Stomach smooth muscle (tissue), 2 donors: ENCODE measurements around the gene C19orf44.
"Not testable (repeated sequence)": the region's sequence is repeated elsewhere in the genome, so short reads cannot be mapped to it uniquely, and the experiment has no call there.

Experiments
- H3K27ac ChIP-seq: one replicate; pipeline ENCODE4 v1.7.0; 2013; ENCODE audit warnings: mild to moderate bottlenecking, low read length, inconsistent platforms
- H3K27me3 ChIP-seq, 2 donors: one replicate each; pipeline ENCODE4 v1.7.0; 2013; ENCODE audit warnings: low read length in 2 of 2; ENCODE audit not compliant: insufficient read depth in 2 of 2, control insufficient read depth in 1 of 2
- H3K36me3 ChIP-seq, 2 donors: one replicate each; pipeline ENCODE4 v1.7.0; 2013; ENCODE audit warnings: low read length in 2 of 2; ENCODE audit not compliant: control insufficient read depth in 2 of 2, insufficient read depth in 2 of 2
- H3K4me1 ChIP-seq: one replicate; pipeline ENCODE4 v1.7.0; 2013; ENCODE audit warnings: low read length; ENCODE audit not compliant: control insufficient read depth, insufficient read depth
- H3K4me3 ChIP-seq, 2 donors: one replicate each; pipeline ENCODE4 v1.7.0; 2013; ENCODE audit warnings: low read length in 2 of 2
- H3K9ac ChIP-seq, 2 donors: one replicate each; pipeline ENCODE4 v1.7.0; 2013; ENCODE audit warnings: low read length in 2 of 2, mild to moderate bottlenecking in 1 of 2
- H3K9me3 ChIP-seq, 2 donors: one replicate each; pipeline ENCODE4 v1.7.0; 2013; ENCODE audit warnings: low read length in 2 of 2; ENCODE audit not compliant: control insufficient read depth in 2 of 2
- donor health status: healthy.
- donor health status: Pancreatic carcinoma.

The C19orf44 gene

GRCh38 chr19:16495982-16496612, at the start of gene C19orf44, which contains the start of gene CALR3:
Gene C19orf44 (plus strand): TSS chr19:16496394. CDS start chr19:16500793, 4,399 bp downstream.
Gene CALR3 (minus strand): TSS chr19:16496167. CDS start chr19:16496129, 38 bp downstream.
- Histone ChIP-seq H3K4me1 (peaks cover 11% of the 10 kb centered on the region), H3K27ac (peak within 1 kb of the TSS; percentile 55)

GRCh38 chr19:16446724-16447368, 49.3 kb upstream of the C19orf44 start:
- peaks cover 0 to 2% of the 10 kb centered on the region in 2 donors for H3K36me3 ChIP-seq
- no peak overlapping the region for H3K9ac ChIP-seq
- no peak overlapping the region for H3K27ac ChIP-seq
- H3K4me1 ChIP-seq = peaks cover 32% of the 10 kb centered on the region
- no peaks in the 10 kb centered on the region for H3K9me3 ChIP-seq
- no peak overlapping the region for H3K4me3 ChIP-seq
- H3K27me3 ChIP-seq = no peaks in the 10 kb centered on the region

More at GRCh38 chr19:16495982-16496612, at the start of gene C19orf44, which contains the start of gene CALR3:
- no peaks in the 10 kb centered on the region for H3K9me3 ChIP-seq
- H3K27me3 ChIP-seq = no peaks in the 10 kb centered on the region
- peak within 1 kb of the TSS; percentile 89 to 93 for H3K4me3 ChIP-seq
- peak within 1 kb of the TSS; percentile 66 to 75 for H3K9ac ChIP-seq
- H3K36me3 ChIP-seq = peaks cover 0 to 5% of the 10 kb centered on the region in 2 donors

- H3K9me3 ChIP-seq, H3K36me3 ChIP-seq, H3K9ac ChIP-seq, H3K27ac ChIP-seq, H3K4me3 ChIP-seq, H3K27me3 ChIP-seq: not testable (repeated sequence)
- H3K4me1 ChIP-seq = peaks cover 20% of the 10 kb centered on the region
Observed at GRCh38 chr19:16448872-16449271, 47.3 kb upstream of the C19orf44 start.

- no peaks in the 10 kb centered on the region for H3K9me3 ChIP-seq
- H3K36me3 ChIP-seq = peaks cover 0 to 2% of the 10 kb centered on the region in 2 donors
- no peak overlapping the region for H3K27ac ChIP-seq
- H3K27me3 ChIP-seq = no peaks in the 10 kb centered on the region
- no peak overlapping the region for H3K9ac ChIP-seq
- peaks cover 23% of the 10 kb centered on the region for H3K4me1 ChIP-seq
- no peak overlapping the region for H3K4me3 ChIP-seq
Observed at GRCh38 chr19:16449330-16449961, 46.7 kb upstream of the C19orf44 start.

GRCh38 chr19:16452325-16452724, 43.9 kb upstream of the C19orf44 start:
- Histone ChIP-seq H3K9ac (no peak overlapping the region), H3K27ac (no peak overlapping the region), H3K36me3 (peaks cover 0 to 2% of the 10 kb centered on the region in 2 donors), H3K9me3 (no peaks in the 10 kb centered on the region), H3K27me3 (no peaks in the 10 kb centered on the region), H3K4me3 (no peak overlapping the region), H3K4me1 (peaks cover 21% of the 10 kb centered on the region)

GRCh38 chr19:16454351-16454918, 41.8 kb upstream of the C19orf44 start:
- Histone ChIP-seq H3K9me3 (no peaks in the 10 kb centered on the region), H3K9ac (peak overlapping the region in 1 of 2 donors; percentile 26), H3K27ac (no peak overlapping the region), H3K27me3 (no peaks in the 10 kb centered on the region), H3K4me3 (no peak overlapping the region), H3K36me3 (no peaks in the 10 kb centered on the region), H3K4me1 (peaks cover 37% of the 10 kb centered on the region)

- no peaks in the 10 kb centered on the region for H3K36me3 ChIP-seq
- H3K9me3 ChIP-seq = no peaks in the 10 kb centered on the region
- H3K27ac ChIP-seq = no peak overlapping the region
- H3K4me1 ChIP-seq = peaks cover 37% of the 10 kb centered on the region
- H3K27me3 ChIP-seq = no peaks in the 10 kb centered on the region
- no peak overlapping the region for H3K9ac ChIP-seq
- H3K4me3 ChIP-seq = no peak overlapping the region
Observed at GRCh38 chr19:16455489-16455888, 40.7 kb upstream of the C19orf44 start.

- no peaks in the 10 kb centered on the region for H3K9me3 ChIP-seq
- no peaks in the 10 kb centered on the region for H3K36me3 ChIP-seq
- H3K27me3 ChIP-seq = no peaks in the 10 kb centered on the region
- H3K27ac ChIP-seq = peak overlapping the region; percentile 37
- peak overlapping the region in 1 of 2 donors; percentile 21 for H3K9ac ChIP-seq
- H3K4me1 ChIP-seq = peaks cover 37% of the 10 kb centered on the region
- peak overlapping the region in 1 of 2 donors; percentile 59 for H3K4me3 ChIP-seq
Observed at GRCh38 chr19:16456652-16457194, 39.5 kb upstream of the C19orf44 start.

GRCh38 chr19:16457195-16457953, 38.8 kb upstream of the C19orf44 start:
- Histone ChIP-seq H3K9ac (peak overlapping the region in 1 of 2 donors; percentile 21), H3K9me3 (no peaks in the 10 kb centered on the region), H3K4me1 (peaks cover 37% of the 10 kb centered on the region), H3K4me3 (peak overlapping the region in 1 of 2 donors; percentile 59), H3K36me3 (no peaks in the 10 kb centered on the region), H3K27ac (peak overlapping the region; percentile 37), H3K27me3 (no peaks in the 10 kb centered on the region)

- peak overlapping the region; percentile 37 for H3K27ac ChIP-seq
Observed at GRCh38 chr19:16457954-16458331, 38.3 kb upstream of the C19orf44 start.

More at GRCh38 chr19:16457954-16458331, 38.3 kb upstream of the C19orf44 start:
- Histone ChIP-seq H3K4me3 (peak overlapping the region in 1 of 2 donors; percentile 40), H3K27me3 (no peaks in the 10 kb centered on the region), H3K9me3 (no peaks in the 10 kb centered on the region), H3K4me1 (peaks cover 37% of the 10 kb centered on the region), H3K36me3 (no peaks in the 10 kb centered on the region), H3K9ac (no peak overlapping the region)
